NCI-H226 (cell line): ENCODE data around the gene ST6GALNAC2.
A peak's percentile ranks its signal among the peaks of the same experiment; 100 is the strongest.

Source experiments
- DNase-seq: peaks from one replicate; pipeline ENCODE4 v3.0.0-alpha.2; 2015

ST6GALNAC2 gene

DNA sequence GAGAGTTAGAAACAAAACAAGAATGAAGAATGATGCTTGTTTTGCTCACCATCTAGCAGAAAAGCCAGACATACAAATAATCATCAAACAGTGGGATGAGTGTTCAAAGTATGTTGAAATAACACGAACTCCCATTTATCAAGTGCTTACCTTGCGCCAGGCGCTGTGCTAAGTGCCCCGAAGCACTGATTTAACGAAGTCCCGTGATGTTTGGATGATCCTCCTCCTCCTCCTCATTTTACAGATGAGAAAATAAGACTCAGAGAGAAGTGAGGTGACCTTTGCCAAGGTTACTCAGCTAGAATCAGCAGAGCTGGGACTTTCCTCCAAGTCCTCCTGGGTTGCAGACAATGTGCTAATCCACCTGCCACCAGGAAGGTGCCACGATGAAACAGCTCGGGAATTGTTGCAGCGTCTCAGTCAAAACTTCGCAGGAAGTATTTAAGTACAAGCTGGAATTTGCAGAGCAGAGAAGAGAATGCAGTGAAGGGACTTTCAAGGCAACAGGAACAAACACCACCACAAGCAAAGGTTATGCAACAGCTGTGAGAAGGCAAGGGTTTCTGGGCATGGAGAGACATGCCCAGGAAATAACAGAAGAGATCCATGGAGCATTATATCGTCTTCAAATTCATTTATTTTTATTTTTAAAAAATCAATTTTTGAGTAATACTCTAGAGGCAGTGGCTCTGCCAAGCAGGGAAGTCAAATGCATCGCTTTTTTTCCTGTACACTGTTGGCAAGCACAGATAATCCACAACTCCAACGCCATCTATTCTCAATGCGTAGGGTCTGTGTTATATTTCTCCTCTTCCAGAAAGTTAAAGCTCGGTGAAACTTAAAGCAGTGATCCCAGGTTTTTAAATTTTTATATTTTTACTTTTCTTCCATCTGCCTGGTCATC is 34.7 kb downstream of the ST6GALNAC2 start:
- peak; percentile 67 for DNase-seq

DNA sequence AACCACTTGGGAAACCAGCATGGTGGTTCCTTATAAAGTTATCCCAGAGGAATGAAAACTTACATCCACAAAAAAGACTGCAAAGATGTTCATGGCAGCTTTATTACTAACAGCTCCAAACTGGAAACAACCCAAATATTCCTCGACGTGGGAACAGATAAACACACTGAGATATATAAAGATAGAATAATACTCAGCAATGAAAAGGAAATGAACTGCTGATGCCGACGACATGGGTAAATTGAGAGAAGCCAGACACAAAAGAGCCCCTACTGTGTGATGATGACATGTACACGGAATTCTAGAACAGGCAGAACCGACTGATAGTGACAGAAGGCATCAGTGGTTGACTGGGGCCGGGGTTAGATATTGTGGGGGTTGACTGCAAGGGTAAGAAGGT is 36.1 kb downstream of the ST6GALNAC2 start:
- DNase-seq: no peak

DNA sequence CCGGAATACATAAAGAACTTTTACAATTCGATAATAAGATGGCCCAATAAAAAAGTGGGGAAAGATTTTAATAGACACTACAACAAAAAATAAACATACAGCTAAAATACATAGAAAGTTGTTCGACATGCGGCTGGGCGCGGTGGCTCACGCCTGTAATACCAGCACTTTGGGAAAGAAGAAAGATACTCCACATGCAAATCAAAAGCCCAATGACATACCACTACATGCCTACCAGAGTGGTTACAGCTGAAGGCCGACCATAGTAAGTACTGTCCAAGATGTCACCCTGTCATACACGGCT is 36.5 kb downstream of the ST6GALNAC2 start:
- no peak for DNase-seq

DNA sequence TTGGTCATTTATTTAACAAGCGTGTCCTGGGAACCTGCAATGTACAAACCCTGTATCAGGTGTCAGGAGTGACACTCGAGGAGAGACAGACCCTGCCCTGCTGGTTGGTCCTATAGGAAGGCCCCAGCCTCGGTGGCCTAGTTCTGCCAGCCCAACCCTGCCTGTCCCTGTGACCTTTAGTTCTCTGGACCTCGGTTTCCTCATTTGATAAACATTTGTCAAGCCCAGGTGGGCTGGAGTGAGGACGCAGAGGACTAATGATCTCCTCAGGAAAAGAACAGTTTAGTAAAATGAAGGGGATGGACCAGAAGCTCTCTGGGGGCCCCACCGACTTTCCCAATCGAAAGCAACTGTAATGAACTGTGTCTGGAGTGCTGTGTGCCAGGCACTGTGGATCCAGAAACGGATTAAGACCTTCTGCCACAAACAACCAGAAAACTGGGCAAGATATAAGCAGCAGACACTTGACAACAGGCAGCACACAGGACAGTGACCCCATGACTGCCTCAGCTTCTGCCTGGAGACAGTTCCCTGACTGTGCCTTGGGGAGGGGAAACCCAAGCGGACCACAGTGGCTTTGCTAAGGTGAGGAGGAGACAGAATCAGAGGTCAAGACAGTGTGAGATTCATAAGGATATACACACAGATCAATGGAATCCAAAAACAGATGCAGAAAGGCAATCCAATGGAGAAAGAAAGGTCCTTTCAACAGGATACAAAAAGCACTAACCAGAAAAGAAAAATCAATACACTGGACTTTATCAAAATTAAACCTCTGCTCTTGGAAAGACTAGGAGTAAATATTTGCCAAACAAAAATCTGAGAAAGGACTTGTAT is 37.1 kb downstream of the ST6GALNAC2 start:
- no peak for DNase-seq

DNA sequence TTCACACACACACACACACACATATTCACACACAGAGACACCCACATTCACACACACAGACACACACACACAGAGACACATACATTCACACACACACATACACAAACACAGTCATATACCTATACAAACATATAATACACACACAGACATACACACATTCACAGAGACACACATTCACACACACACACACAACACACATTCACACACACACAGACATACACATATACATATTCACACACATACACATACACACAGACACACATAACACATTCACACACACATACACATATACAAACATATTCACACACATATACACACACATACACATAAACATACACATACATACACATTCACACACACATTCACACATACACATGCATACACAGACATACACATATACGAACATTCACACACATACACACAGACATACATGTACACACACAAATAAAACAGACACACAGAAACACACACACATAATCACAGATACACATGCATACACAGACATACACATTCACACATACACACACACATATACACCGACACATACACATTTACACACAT is 37.9 kb downstream of the ST6GALNAC2 start:
- no peak for DNase-seq

DNA sequence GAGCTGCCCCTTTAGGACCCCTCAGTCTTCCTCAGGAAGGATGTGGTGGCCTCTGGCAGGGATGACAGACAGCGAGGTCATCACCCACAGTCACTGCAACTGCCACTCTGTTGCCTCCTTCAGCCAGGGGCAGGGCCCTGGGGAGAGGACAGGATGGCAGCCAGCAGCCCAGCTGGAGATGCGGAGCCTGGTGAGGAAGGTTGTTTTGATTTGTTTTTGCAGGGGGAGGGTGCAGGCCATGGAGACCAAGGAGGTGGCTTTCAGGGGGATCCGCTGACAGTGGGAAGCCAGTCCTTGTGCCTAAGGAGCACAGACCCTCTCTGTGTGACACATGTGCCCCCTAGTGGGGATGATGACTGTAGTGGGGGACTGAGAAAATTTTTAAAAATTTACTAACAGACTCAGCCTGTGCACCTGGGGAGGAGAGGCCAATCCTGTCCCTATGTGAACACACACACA is 38.4 kb downstream of the ST6GALNAC2 start:
- no peak for DNase-seq

DNA sequence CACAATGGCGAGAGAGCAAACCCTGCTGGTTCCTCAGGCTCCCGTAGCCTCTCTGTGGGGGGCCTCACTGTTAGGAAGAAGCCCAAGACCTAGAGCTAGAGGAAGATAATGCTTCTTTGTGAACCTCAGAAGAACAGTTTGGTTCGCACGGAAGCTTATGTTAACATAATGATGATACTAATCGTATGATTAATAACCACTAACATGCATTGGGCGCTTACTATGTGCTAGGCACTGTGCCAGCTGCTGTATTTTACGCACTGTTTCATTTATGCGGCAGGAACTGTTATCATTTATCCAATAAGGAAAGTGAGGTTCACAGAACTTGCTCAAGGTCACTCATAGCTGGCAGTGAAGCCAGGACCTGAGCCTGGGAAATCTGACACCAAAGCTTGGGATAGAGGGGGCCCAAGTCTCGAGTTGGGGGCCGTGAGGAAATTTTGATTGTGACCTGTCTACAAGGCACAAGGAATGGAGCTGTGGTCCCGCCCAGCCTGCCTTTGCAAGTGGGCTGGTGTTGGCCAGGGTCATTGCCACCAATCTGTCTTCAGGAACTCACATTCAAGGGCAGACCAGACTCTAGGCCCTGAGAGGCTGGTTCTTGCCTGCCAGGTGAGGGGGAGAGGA is 39.0 kb downstream of the ST6GALNAC2 start:
- DNase-seq: no peak

DNA sequence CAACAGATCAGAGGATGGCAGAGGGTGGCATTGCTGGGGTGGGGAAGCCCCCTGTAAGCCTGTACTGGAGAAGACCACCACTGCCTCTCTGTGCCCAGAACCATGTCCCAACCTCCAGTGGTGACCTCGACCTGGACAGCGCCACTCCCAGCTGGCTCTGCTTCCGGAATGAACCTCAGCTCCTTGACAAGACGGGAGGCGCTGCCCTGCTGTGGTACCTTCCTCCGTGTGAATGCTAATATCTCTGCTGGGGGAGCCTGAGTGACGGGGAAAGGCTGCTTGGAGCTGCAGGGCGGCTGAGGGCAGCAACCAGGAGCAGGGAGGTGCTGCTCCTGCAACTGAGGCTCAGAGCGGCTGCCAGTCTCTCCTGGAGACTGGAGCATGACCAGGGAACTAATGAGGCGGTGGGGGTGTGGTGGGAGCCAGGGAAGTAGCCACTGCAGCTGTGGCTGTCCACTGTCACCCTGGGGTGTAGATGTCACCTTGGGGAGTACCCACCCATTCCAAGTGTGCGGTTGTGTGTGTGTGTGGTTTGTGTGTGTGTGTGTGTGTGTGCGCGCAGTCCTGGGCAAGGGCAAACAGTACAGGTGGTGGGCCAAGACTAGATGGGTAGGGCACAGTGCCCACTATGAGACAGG is 39.6 kb downstream of the ST6GALNAC2 start:
- no peak for DNase-seq

DNA sequence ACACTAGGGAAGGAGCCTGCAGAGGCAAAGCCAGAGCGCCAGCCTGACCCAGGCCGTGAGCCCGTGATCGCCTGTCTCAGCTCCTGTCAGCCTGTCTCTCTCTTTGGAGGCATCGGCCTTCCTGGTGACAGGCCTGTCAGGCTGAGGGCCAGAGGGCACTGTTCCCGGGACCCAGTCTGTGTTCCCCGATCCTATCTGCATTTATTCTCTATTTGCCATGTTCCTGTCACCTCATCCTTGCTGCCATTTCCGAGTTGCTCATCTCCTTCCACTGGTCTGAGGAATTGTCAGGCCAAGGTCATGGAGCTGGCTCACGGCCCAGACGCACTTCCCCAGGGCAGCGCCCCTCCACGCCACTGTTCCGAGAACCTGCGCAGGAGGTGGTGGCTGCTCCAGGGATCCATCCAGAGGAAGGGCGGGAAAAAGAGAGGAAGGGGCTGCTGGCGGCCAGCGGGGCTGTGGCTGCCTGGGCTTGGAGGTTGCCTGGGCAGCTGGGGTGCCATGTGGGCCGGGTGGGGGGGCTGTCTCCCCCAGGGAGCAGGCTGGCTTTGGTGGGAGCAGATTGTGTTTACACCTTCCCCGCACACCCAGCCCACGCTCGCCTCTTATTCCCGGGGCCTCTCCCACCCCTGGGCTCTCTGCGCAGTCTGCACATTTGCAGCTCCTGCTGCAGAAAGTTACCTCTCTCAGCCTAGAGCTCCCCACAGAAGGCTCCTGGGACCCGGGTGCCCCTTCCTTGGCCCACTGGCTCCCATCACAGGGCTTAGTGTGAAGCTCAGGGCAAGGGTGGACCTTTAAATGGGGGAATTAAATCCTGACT is 40.9 kb downstream of the ST6GALNAC2 start:
- no peak for DNase-seq

DNA sequence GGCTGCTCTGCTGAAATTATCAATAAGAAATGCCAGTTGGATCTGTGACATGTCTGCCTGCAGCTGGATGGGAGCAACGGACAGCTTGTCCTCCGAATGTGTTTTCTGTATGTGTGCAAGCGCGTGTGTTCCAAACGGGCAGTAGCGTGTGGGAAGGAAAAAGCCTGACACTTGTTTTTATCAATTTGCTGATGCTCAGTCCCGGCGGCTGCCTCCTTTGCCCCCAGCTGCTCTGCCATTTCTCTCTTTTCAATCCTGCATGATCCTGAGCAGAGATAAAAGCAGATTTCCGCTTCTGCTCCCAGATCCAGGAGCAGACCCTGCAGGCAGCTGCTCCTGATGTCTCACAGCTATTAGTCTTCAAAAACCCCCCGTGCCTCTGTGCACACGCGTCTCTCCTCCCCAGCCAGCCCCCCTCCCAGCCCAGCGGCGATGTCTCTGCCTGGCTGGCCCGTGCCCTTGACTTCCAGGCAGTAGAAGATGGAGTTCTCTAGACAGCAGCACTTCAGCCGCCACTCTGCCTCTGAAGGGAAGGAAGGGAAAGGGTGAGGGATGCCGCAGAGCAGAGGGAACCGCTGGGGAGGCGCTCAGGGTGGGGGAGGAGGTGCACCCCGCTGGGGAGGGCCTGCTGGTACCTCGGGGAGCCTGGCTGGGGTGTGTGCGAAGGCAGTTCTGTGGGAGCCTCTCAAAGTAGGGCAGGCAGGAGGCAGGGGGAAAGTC is 41.7 kb downstream of the ST6GALNAC2 start:
- DNase-seq: no peak

DNA sequence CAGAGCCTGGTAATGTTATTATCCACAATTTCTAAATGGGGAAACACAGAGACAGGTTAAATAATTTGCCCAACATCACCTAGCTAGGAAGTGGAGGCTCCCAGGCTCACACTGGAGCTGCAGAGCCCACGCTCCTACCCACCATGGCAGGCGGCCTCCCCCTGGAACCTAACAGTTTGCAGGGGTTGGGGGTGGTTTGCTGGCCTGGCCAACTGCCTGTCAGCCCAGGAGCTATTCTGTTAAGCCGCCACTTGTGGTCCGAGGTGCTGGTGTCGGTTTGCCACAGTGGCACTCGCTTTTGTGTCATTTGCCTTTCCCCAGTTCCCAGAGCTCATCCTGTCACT is 42.2 kb downstream of the ST6GALNAC2 start:
- DNase-seq: no peak

DNA sequence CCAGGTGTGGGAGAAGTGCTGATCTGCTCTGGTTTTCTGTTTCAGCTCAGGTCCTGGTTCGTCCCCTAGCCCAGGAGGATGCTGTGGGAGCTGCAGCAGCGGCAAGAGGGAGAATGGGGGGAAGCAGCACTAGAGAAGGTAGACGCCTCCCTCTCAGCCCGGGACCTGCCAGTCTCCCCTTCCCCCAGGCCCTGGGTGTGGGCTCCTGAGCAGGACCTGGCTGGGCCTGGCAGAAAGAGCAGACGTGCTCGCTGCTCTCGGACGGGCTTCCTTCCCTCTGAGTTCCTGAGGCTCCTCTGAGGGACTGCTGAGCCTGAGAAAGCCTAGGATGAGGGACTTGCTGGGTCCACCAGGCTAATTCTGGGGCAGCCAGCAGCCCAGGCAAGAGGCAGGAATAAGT is 42.7 kb downstream of the ST6GALNAC2 start:
- no peak for DNase-seq

DNA sequence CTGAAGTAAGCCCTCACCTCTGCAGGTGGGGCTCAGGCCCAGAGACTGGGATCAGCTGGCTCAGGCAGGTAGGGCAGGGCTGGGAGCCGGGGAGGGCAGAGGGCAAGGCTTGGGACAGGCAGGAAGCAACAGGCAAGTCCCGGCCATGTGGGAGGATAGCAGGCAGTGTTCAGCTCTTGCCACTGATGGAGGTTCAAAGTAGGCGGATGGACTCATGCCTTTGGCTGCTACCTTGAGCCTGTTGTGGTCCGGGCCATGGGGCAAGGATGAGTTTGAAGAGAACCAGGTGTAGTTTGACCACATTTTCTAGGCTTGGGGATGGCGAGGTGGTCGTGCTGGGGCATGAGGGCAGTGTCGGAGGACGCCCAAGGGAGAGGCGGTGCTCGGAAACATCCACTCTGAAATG is 43.1 kb downstream of the ST6GALNAC2 start:
- DNase-seq: no peak

DNA sequence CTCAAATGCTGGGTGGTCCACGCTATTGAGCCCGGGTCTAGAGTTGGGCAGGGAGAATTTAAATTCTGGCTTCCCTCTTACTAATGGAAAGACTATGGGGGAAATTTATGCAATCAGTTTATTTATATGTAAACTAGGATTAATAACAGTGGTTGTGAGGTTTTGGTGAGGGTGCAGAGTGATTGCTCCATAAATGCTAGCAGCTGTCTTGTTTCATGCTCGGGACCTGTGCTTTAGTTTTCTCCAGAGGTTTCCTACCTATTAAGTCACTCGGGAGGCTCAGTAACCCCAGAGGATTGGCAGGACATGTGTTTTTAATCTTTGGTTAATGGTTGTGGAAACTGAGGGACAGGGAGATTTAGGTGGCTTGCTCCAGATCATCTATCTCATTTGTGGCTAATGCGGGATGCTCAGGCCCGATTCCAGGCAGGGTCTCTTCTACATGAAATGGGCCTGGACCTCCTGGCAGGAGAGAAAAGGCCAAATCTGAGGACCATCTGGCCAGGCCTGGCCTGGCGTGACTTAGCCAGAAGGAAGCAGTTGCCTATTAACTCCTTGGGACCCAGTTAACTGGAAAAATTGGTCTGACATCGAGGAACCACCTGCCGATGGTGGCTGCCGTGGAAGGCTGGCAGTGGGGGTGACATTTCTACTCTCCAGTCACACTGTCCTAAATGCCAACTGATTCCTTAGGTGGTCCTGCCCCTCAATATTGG is 43.8 kb downstream of the ST6GALNAC2 start:
- DNase-seq: no peak

DNA sequence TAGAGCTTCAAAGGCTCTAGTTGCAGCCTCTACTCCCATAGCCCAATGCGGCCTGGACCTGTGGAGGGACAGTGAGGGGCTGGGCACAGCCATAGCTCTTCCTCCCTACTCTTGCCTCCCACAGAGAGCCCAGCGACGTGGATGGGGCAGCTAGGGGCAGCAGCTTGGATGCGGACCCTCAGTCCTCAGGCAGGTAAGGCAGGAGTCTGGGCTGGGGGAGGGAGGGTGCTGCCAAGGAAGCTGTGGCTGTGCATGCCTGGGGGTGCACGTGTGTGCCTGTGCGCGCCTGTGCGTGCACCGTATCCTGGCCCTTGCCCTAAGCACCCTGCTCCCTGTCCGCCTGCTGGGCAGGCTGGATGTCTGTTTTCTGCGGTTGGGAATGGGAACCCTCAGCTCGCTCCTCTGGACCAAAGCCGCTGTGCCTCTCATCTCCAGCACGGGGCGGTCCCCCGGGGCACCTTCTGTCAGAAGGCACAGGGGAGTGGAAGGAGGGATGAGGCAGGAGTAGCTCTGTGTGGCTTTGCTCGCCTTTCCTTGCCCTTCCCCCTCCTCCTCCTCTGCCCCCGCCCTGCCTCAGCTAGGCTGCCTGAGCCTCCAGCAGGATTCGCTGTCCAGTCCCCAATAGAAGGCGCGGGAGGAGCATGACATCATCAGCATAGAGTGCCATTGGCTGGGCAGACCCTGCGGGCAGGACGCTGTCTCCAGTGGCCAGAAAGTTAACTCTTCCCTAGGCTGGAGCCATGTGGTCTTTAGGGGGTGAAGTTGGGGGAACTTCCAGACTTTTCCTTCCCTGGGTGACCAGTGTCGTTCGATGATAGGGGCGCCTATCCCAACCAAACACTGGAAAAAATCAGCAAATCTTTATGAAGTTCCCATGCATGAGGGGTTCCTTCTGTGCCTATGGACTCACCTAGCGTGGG is 45.0 kb downstream of the ST6GALNAC2 start:
- DNase-seq: peak; percentile 96

DNA sequence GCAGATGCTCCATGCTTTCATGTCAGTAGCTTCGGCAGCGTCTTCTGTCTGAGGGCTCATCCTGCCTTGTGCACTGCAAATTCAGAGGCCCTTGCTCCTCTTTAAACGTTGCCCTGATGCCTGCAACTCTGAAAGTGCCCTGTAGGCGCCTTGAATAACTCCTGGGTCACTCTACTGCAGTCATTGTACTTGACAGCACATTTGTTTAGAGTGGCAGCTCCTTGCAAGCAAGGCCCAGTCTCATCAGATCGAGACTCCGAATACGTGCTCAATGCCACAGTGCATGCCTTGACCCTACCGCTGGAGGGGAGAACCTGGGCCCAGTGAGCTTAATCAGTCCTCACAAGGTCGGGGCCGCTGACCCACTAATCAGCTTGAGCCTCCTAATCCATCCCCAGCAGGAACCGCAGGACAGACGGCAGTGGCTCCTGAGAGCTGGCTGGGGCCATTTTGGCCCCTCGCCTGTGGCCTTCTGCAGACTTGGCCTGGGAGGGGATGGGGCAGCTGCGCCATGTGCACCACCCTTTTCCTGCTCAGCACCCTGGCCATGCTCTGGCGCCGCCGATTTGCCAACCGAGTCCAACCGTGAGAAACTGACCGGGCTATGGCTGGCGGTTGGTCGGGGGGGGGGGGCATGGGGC is 45.9 kb downstream of the ST6GALNAC2 start, which contains the start of gene PRCD:
Gene PRCD (plus strand): TSS at position 414 of the 641 bp plus-strand sequence. CDS start 98 bp downstream, at position 512.
- DNase-seq: no peak

DNA sequence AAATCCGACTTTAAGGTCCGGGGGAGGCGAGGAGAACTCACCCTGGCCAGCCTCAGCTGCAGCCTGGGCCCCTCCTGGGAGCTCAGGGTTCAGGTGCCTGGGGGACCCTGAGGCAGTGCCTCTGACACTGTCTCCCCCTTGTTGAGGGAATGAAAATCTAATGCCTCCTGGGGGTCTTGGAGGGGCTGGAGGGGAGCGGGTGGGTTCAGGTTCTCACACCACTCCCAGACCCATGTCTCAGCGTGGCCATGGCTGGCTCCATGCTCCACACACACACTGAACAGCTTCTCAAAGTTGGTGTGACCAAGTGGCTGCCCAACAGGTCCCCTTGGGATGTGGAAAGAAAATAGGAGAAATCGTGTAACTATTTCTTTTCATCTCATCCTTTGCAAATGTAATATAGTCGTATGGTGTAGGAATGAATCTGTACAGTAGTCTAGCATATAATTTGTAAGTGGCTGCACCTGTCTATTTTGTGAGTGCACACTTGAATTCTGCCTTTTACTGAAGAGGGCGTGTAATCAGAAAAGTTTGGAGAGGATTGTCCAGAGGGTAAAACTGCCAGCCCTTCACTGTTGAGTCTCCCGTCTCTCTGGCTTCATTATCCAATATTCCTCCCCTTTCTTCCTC is 46.6 kb downstream of the ST6GALNAC2 start:
- DNase-seq: no peak

DNA sequence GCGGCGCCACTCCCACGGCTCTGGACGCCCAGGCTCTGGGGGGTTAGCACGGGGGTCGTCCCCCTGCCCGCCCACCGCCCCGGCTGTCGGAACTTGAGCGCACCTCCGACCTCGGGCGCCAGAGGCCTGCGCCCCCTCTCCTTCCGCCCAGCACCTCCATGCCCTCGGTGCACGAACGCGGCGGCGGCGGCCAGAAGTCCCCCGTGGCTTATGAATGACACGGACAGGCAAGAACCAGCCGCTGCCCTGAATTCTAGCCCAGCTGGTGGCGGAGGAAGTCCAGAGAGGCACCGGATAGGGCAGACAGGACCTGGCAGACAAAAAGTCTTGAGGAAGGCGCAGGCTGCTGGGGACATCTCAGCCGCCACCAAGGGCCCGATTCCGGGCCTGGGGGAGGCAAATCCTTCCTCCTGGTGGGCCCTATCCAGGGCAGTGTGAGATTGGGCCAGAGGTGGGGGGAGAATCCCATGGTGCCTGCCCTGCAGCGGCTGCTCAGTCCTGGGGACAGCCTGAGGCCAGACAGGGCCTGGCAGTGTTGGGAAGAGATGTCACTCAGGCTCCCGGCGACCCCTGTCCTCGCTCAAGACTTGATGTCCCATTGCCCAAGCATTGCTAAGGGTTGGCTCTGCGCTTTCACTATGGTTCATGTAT is 47.3 kb downstream of the ST6GALNAC2 start:
- no peak for DNase-seq
